HepG2 (cell line): Measurements from ENCODE around the gene ITIH2. TPM values are rescaled to one million over a fixed set of nuclear protein-coding genes. Genes with fewer than 3 reads are reported as not detected.
A peak's percentile ranks its signal among the peaks of the same experiment; 100 is the strongest.

Experiments used
- CEBPG ChIP-seq: IDR thresholded peaks from 2 replicates; pipeline ENCODE4 v1.6.1; 2016
- ETV6 ChIP-seq: sonication (generic); formaldehyde crosslinking; conservative IDR thresholded peaks from 2 replicates; pipeline ENCODE4 v1.4.0; 2020; ENCODE audit warnings: missing genetic modification reagents
- EZH2 ChIP-seq: conservative IDR thresholded peaks from 2 replicates; pipeline ENCODE4 v1.6.1; 2012; ENCODE audit warnings: mild to moderate bottlenecking, low read depth, low read length, moderate library complexity
- FLYWCH1 ChIP-seq: sonication (generic); formaldehyde crosslinking; IDR thresholded peaks from 2 replicates; pipeline ENCODE4 v1.8.1; 2023; ENCODE audit warnings: mild to moderate bottlenecking, missing genetic modification reagents
- GATAD1 ChIP-seq: IDR thresholded peaks from 2 replicates; pipeline ENCODE4 v1.6.1; 2016; ENCODE audit warnings: missing genetic modification reagents, missing compliant biosample characterization
- GATAD2A ChIP-seq: IDR thresholded peaks from 2 replicates; pipeline ENCODE4 v1.6.1; 2016
- MATR3 ChIP-seq: sonication (generic); formaldehyde crosslinking; IDR thresholded peaks from 2 replicates; pipeline ENCODE4 v1.4.0; 2020; ENCODE audit warnings: missing genetic modification reagents
- NCOA1 ChIP-seq: sonication (generic); formaldehyde crosslinking; IDR thresholded peaks from 2 replicates; pipeline ENCODE4 v1.9.0; 2021; ENCODE audit warnings: missing genetic modification reagents
- NR2F2 ChIP-seq: IDR thresholded peaks from 2 replicates; pipeline ENCODE4 v1.6.1; 2012; ENCODE audit warnings: low read depth, inconsistent platforms, borderline replicate concordance
- PRPF4 ChIP-seq: fragments of 200-400 bp; formaldehyde crosslinking; IDR thresholded peaks from 2 replicates; pipeline ENCODE4 v1.6.1; 2016; ENCODE audit warnings: low read length, low read depth; ENCODE audit not compliant: poor library complexity, severe bottlenecking
- REPIN1 ChIP-seq: sonication (generic); formaldehyde crosslinking; IDR thresholded peaks from 2 replicates; pipeline ENCODE4 v1.8.0; 2022; ENCODE audit warnings: missing genetic modification reagents, low read depth, mild to moderate bottlenecking, borderline replicate concordance
- ZKSCAN5 ChIP-seq: sonication (generic); formaldehyde crosslinking; IDR thresholded peaks from 2 replicates; pipeline ENCODE4 v1.5.1; 2020; ENCODE audit warnings: mild to moderate bottlenecking, missing genetic modification reagents
- ZNF205 ChIP-seq: IDR thresholded peaks from 2 replicates; pipeline ENCODE4 v1.6.1; 2018; ENCODE audit warnings: missing biosample characterization, missing genetic modification reagents
- ZNF207 ChIP-seq: fragments of 450-650 bp; IDR thresholded peaks from 2 replicates; pipeline ENCODE4 v1.6.1; 2016; ENCODE audit warnings: antibody characterized with exemption, borderline replicate concordance
- ZNF552 ChIP-seq: sonication (generic); formaldehyde crosslinking; IDR thresholded peaks from 2 replicates; pipeline ENCODE4 v1.9.0; 2022; ENCODE audit warnings: missing genetic modification reagents, mild to moderate bottlenecking, borderline replicate concordance
- ZNF558 ChIP-seq: sonication (generic); formaldehyde crosslinking; IDR thresholded peaks from 2 replicates; pipeline ENCODE4 v1.9.0; 2022; ENCODE audit warnings: mild to moderate bottlenecking, missing genetic modification reagents, borderline replicate concordance
- ZNF672 ChIP-seq: sonication (generic); formaldehyde crosslinking; IDR thresholded peaks from 2 replicates; pipeline ENCODE4 v1.8.1; 2022; ENCODE audit warnings: missing genetic modification reagents
- ZSCAN29 ChIP-seq: sonication (generic); formaldehyde crosslinking; conservative IDR thresholded peaks from 2 replicates; pipeline ENCODE4 v1.4.0; 2020; ENCODE audit warnings: mild to moderate bottlenecking, missing genetic modification reagents
- polyA plus RNA-seq, 8 experiments: library from polyadenylated mRNA; depleted of rRNA in 3 of 8; stranded (reverse) in 7 of 8; unstranded in 1 of 8; fragments of >200 nt; fragmentation: Illumina TruSeq in 4 of 8; extraction: Trizol in 4 of 8; gene quantifications; 2 replicates each; pipeline versions ENCODE4 v1.2.1 to v1.2.3, GENCODE V29; 2011 to 2016; ENCODE audit warnings: low read depth in 4 of 8, missing spikeins in 1 of 8, mixed read lengths in 1 of 8; ENCODE audit not compliant: insufficient read depth in 1 of 8
- total RNA-seq, 5 experiments: library from RNA; depleted of rRNA; stranded (reverse); fragments of >200 nt; fragmentation: Illumina TruSeq; extraction: Trizol; gene quantifications; 2 replicates each; pipeline ENCODE4 v1.2.3, GENCODE V29; 2016; ENCODE audit warnings: low read depth in 1 of 5
- TF ChIP-seq, protein P1 (sequence below): sonication (generic); formaldehyde crosslinking; IDR thresholded peaks from 2 replicates; pipeline ENCODE4 v1.5.1; 2020; ENCODE audit warnings: mild to moderate bottlenecking, missing genetic modification reagents
- TF ChIP-seq, protein P2 (sequence below): sonication (generic); formaldehyde crosslinking; conservative IDR thresholded peaks from 2 replicates; pipeline ENCODE4 v1.5.0; 2020; ENCODE audit warnings: missing genetic modification reagents
- TF ChIP-seq, protein P3 (sequence below): conservative IDR thresholded peaks from 2 replicates; pipeline ENCODE4 v1.6.1; 2018; ENCODE audit warnings: missing genetic modification reagents
- TF ChIP-seq, protein P4 (sequence below): sonication (generic); formaldehyde crosslinking; IDR thresholded peaks from 2 replicates; pipeline ENCODE4 v1.4.0; 2020; ENCODE audit warnings: missing genetic modification reagents
- TF ChIP-seq, protein P5 (sequence below): sonication (generic); formaldehyde crosslinking; IDR thresholded peaks from 2 replicates; pipeline ENCODE4 v1.8.1; 2023; ENCODE audit warnings: missing genetic modification reagents, mild to moderate bottlenecking, borderline replicate concordance

The ITIH2 gene
- total and polyA plus RNA-seq, 2 of the 13 experiments (the other 11 are each of a cell fraction or from before 2014, with no cell fraction given): 1,197 to 1,427 TPM

DNA sequence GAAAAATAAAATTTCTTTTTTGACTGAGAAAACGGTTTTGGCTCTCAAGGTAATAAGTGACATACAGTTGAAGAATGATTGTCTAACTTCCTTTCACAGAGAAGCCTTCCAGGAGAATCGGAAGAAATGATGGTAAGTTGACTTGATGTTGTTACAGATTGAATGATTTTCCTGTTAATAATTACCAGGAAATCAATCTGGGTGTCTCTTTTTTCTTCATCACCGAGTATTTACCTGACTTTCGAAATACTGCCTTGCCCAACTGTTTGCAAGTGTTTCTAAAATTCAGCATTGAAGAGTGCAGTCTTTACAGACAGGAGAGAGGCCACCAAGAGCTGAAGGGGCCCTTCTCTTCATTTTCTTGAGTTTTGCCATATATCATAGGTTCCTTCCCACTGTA lies 4.0 kb downstream of the ITIH2 start (continued):
- TF ChIP-seq FLYWCH1 (CRISPR knock-in tag) (no peak), ZKSCAN5 (CRISPR knock-in tag) (no peak), ZSCAN29 (CRISPR knock-in tag) (no peak), ETV6 (no peak), NR2F2 (peak; percentile 88), PRPF4 (no peak), ZNF558 (CRISPR knock-in tag) (0 out of 2 replicates have a peak, but pooled peaks have one; percentile 19), EZH2 (no peak), CEBPG (CRISPR knock-in tag) (peak; percentile 97), ZNF672 (CRISPR knock-in tag) (no peak), GATAD2A (peak; percentile 98), NCOA1 (CRISPR knock-in tag) (peak; percentile 69; the same call in 1 of the 2 replicates), ZNF205 (CRISPR knock-in tag) (no peak), ZNF207 (no peak), ZNF552 (CRISPR knock-in tag) (no peak), GATAD1 (CRISPR knock-in tag) (no peak), MATR3 (no peak), REPIN1 (CRISPR knock-in tag) (peak; percentile 45; the same call in 1 of the 2 replicates)
- TF ChIP-seq, protein P1, sequence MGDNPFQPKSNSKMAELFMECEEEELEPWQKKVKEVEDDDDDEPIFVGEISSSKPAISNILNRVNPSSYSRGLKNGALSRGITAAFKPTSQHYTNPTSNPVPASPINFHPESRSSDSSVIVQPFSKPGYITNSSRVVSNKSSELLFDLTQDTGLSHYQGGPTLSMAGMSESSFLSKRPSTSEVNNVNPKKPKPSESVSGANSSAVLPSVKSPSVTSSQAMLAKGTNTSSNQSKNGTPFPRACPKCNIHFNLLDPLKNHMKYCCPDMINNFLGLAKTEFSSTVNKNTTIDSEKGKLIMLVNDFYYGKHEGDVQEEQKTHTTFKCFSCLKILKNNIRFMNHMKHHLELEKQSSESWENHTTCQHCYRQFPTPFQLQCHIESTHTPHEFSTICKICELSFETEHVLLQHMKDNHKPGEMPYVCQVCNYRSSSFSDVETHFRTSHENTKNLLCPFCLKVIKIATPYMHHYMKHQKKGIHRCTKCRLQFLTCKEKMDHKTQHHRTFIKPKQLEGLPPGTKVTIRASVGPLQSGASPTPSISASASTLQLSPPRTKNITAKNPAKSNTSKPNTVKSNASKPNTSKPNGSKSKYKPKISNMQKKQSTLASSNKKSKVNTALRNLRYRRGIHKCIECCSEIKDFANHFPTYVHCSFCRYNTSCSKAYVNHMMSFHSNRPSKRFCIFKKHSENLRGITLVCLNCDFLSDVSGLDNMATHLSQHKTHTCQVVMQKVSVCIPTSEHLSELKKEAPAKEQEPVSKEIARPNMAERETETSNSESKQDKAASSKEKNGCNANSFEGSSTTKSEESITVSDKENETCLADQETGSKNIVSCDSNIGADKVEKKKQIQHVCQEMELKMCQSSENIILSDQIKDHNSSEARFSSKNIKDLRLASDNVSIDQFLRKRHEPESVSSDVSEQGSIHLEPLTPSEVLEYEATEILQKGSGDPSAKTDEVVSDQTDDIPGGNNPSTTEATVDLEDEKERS (CRISPR knock-in tag): no peak; the same call in 1 of the 2 replicates
- TF ChIP-seq, protein P2, sequence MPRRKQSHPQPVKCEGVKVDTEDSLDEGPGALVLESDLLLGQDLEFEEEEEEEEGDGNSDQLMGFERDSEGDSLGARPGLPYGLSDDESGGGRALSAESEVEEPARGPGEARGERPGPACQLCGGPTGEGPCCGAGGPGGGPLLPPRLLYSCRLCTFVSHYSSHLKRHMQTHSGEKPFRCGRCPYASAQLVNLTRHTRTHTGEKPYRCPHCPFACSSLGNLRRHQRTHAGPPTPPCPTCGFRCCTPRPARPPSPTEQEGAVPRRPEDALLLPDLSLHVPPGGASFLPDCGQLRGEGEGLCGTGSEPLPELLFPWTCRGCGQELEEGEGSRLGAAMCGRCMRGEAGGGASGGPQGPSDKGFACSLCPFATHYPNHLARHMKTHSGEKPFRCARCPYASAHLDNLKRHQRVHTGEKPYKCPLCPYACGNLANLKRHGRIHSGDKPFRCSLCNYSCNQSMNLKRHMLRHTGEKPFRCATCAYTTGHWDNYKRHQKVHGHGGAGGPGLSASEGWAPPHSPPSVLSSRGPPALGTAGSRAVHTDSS (CRISPR knock-in tag): no peak
- TF ChIP-seq, protein P3, sequence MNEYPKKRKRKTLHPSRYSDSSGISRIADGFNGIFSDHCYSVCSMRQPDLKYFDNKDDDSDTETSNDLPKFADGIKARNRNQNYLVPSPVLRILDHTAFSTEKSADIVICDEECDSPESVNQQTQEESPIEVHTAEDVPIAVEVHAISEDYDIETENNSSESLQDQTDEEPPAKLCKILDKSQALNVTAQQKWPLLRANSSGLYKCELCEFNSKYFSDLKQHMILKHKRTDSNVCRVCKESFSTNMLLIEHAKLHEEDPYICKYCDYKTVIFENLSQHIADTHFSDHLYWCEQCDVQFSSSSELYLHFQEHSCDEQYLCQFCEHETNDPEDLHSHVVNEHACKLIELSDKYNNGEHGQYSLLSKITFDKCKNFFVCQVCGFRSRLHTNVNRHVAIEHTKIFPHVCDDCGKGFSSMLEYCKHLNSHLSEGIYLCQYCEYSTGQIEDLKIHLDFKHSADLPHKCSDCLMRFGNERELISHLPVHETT: no peak
- TF ChIP-seq, protein P4, sequence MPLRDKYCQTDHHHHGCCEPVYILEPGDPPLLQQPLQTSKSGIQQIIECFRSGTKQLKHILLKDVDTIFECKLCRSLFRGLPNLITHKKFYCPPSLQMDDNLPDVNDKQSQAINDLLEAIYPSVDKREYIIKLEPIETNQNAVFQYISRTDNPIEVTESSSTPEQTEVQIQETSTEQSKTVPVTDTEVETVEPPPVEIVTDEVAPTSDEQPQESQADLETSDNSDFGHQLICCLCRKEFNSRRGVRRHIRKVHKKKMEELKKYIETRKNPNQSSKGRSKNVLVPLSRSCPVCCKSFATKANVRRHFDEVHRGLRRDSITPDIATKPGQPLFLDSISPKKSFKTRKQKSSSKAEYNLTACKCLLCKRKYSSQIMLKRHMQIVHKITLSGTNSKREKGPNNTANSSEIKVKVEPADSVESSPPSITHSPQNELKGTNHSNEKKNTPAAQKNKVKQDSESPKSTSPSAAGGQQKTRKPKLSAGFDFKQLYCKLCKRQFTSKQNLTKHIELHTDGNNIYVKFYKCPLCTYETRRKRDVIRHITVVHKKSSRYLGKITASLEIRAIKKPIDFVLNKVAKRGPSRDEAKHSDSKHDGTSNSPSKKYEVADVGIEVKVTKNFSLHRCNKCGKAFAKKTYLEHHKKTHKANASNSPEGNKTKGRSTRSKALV (CRISPR knock-in tag): no peak
- TF ChIP-seq, protein P5, sequence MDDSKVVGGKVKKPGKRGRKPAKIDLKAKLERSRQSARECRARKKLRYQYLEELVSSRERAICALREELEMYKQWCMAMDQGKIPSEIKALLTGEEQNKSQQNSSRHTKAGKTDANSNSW (CRISPR knock-in tag): no peak
